GM23338 (cell line): Measurements from ENCODE around the gene PPP2R2D. TPM values are rescaled to one million over a fixed set of nuclear protein-coding genes. Genes with fewer than 3 reads are reported as not detected.

Experiments
- ATAC-seq: fragments of 200-7000 bp; cut with Tn5 transposase; 3 replicates; pipeline ENCODE4 v1.9.1; 2020
- DNase-seq: peaks from one replicate; pipeline ENCODE4 v3.0.0-alpha.2; 2015; ENCODE audit warnings: low spot score
- H2AFZ ChIP-seq: fragments of 200-600 bp; sonication (generic); 2 replicates; pipeline ENCODE4 v1.8.0; 2016; ENCODE audit warnings: antibody characterized with exemption, mild to moderate bottlenecking, moderate library complexity
- H3F3A ChIP-seq: fragments of 200-600 bp; sonication (generic); replicated peaks from 2 replicates; pipeline ENCODE4 v1.8.0; 2017; ENCODE audit warnings: antibody characterized with exemption, mixed run types, low read depth
- H3K27ac ChIP-seq: fragments of 200-600 bp; sonication (generic); 2 replicates; pipeline ENCODE4 v1.6.1; 2016; ENCODE audit warnings: low read depth
- H3K27me3 ChIP-seq: fragments of 200-600 bp; sonication (generic); 2 replicates; pipeline ENCODE4 v1.8.0; 2016; ENCODE audit warnings: mild to moderate bottlenecking, mixed run types, moderate library complexity; ENCODE audit not compliant: insufficient read depth
- H3K36me3 ChIP-seq: fragments of 200-600 bp; sonication (generic); 2 replicates; pipeline ENCODE4 v1.8.0; 2016; ENCODE audit warnings: mild to moderate bottlenecking; ENCODE audit not compliant: insufficient read depth
- H3K4me1 ChIP-seq: fragments of 200-600 bp; sonication (generic); 2 replicates; pipeline ENCODE4 v1.8.0; 2016; ENCODE audit warnings: mild to moderate bottlenecking, moderate library complexity; ENCODE audit not compliant: insufficient read depth
- H3K4me2 ChIP-seq: fragments of 200-600 bp; sonication (generic); 2 replicates; pipeline ENCODE4 v1.7.1; 2017; ENCODE audit warnings: mixed run types
- H3K4me3 ChIP-seq: fragments of 200-600 bp; sonication (generic); 2 replicates; pipeline ENCODE4 v1.6.1; 2016; ENCODE audit warnings: mixed run types
- H3K79me2 ChIP-seq: fragments of 200-600 bp; sonication (generic); replicated peaks from 2 replicates; pipeline ENCODE4 v1.8.0; 2017; ENCODE audit warnings: mild to moderate bottlenecking; ENCODE audit not compliant: insufficient read depth
- H3K9me2 ChIP-seq: fragments of 200-600 bp; sonication (generic); 2 replicates; pipeline ENCODE4 v1.8.0; 2017; ENCODE audit not compliant: insufficient read depth
- H4K20me1 ChIP-seq: fragments of 200-600 bp; sonication (generic); replicated peaks from 2 replicates; pipeline ENCODE4 v1.8.0; 2017; ENCODE audit warnings: mild to moderate bottlenecking; ENCODE audit not compliant: insufficient read depth
- H3K27ac Mint-ChIP-seq: 2 replicates; pipeline ENCODE4 v1.8.0; 2020; ENCODE audit warnings: inconsistent platforms, mild to moderate bottlenecking, moderate library complexity, mixed read lengths
- H3K27me3 Mint-ChIP-seq: 3 replicates; pipeline ENCODE4 v1.8.0; 2022; ENCODE audit warnings: low read depth, mild to moderate bottlenecking, moderate library complexity, mixed read lengths, inconsistent platforms; ENCODE audit not compliant: insufficient read depth, poor library complexity
- H3K36me3 Mint-ChIP-seq: 3 replicates; pipeline ENCODE4 v1.8.0; 2021; ENCODE audit warnings: low read depth, mild to moderate bottlenecking, inconsistent platforms, moderate library complexity, mixed read lengths
- H3K4me1 Mint-ChIP-seq: 3 replicates; pipeline ENCODE4 v1.8.0; 2020; ENCODE audit warnings: mild to moderate bottlenecking, inconsistent platforms, mixed read lengths
- H3K4me3 Mint-ChIP-seq: 3 replicates; pipeline ENCODE4 v1.8.0; 2021; ENCODE audit warnings: moderate library complexity, mild to moderate bottlenecking, inconsistent platforms, mixed read lengths
- H3K9me3 Mint-ChIP-seq: 3 replicates; pipeline ENCODE4 v1.8.0; 2020; ENCODE audit warnings: moderate library complexity, mild to moderate bottlenecking, inconsistent platforms, mixed read lengths
- CREB1 ChIP-seq: fragments of 250-450 bp; sonication (Bioruptor Pico); IDR thresholded peaks from 2 replicates; pipeline ENCODE4 v1.5.0; 2020; ENCODE audit warnings: low read depth, mild to moderate bottlenecking, moderate library complexity
- EZH2 ChIP-seq: fragments of 200-600 bp; sonication (generic); IDR thresholded peaks from one replicate; pipeline ENCODE4 v1.8.0; 2017; ENCODE audit warnings: antibody characterized with exemption, mild to moderate bottlenecking, low read depth; ENCODE audit not compliant: unreplicated experiment
- EZH2phosphoT487 ChIP-seq: fragments of 200-600 bp; sonication (generic); IDR thresholded peaks from one replicate; pipeline ENCODE4 v1.8.1; 2018; ENCODE audit warnings: antibody characterized with exemption; ENCODE audit not compliant: unreplicated experiment
- JUNB ChIP-seq: IDR thresholded peaks from one replicate; pipeline ENCODE4 v1.6.1; 2016; ENCODE audit warnings: antibody characterized with exemption; ENCODE audit not compliant: unreplicated experiment
- NANOG ChIP-seq: IDR thresholded peaks from 2 replicates; pipeline ENCODE4 v1.6.1; 2016; ENCODE audit warnings: antibody characterized with exemption, borderline replicate concordance
- POLR2AphosphoS5 ChIP-seq: IDR thresholded peaks from 2 replicates; pipeline ENCODE4 v1.6.1; 2016; ENCODE audit warnings: antibody characterized with exemption, low read depth
- REST ChIP-seq: IDR thresholded peaks from one replicate; pipeline ENCODE4 v1.6.1; 2018; ENCODE audit warnings: antibody characterized with exemption; ENCODE audit not compliant: unreplicated experiment
- STAT1 ChIP-seq: IDR thresholded peaks from one replicate; pipeline ENCODE4 v1.6.1; 2016; ENCODE audit warnings: antibody characterized with exemption; ENCODE audit not compliant: unreplicated experiment
- ZNF114 ChIP-seq: fragments of 250-450 bp; sonication (Bioruptor Pico); IDR thresholded peaks from 2 replicates; pipeline ENCODE4 v1.5.0; 2020; ENCODE audit warnings: mild to moderate bottlenecking, moderate library complexity
- ZNF331 ChIP-seq: fragments of 250-450 bp; sonication (Bioruptor Pico); IDR thresholded peaks from 2 replicates; pipeline ENCODE4 v1.5.0; 2020; ENCODE audit warnings: low read depth, mild to moderate bottlenecking, moderate library complexity
- ZNF462 ChIP-seq: fragments of 250-450 bp; sonication (Bioruptor Pico); IDR thresholded peaks from 2 replicates; pipeline ENCODE4 v1.5.0; 2020; ENCODE audit warnings: mild to moderate bottlenecking, moderate library complexity
- polyA plus RNA-seq: library from polyadenylated mRNA; unstranded; fragments of >200 nt; fragmentation: Nextera tagmentation; extraction: Ambion mirVana; gene quantifications from 2 replicates; pipeline ENCODE4 v1.2.1, GENCODE V29; 2016
- total RNA-seq: library from RNA; depleted of rRNA; stranded (reverse); fragments of >200 nt; shearing (Covaris generic); gene quantifications from 2 replicates; pipeline ENCODE4 v1.2.3, GENCODE V29; 2014
- TF ChIP-seq, protein P1 (sequence below): IDR thresholded peaks from 2 replicates; pipeline ENCODE4 v1.6.1; 2016; ENCODE audit warnings: antibody characterized with exemption
- TF ChIP-seq, protein P2 (sequence below), 2 experiments: fragments of 200-600 bp in 1 of 2; sonication (generic) in 1 of 2; conservative IDR thresholded peaks; 2 replicates each; pipeline versions ENCODE4 v1.5.1 to v1.6.1; 2016 to 2017; ENCODE audit warnings: antibody characterized with exemption in 2 of 2, low read depth in 2 of 2, mild to moderate bottlenecking in 2 of 2, moderate library complexity in 1 of 2

PPP2R2D gene
- total and polyA plus RNA-seq, 2 experiments from 2014 or later: 28.8 to 33.7 TPM

GRCh38 chr10:131949041-131949862 is 48.4 kb downstream of the PPP2R2D start:
- no peak overlapping the region for H3K4me3 Mint-ChIP-seq
- H3K79me2 ChIP-seq: peaks cover 3% of the 10 kb centered on the region; the same call in 1 of the 2 replicates
- no peak overlapping the region for H3K4me3 ChIP-seq
- H3K36me3 ChIP-seq: peaks cover 26% of the 10 kb centered on the region
- no peaks in the 10 kb centered on the region for H3K27me3 ChIP-seq
- H3K9me2 ChIP-seq: no peaks in the 10 kb centered on the region
- no peak overlapping the region for H3K27ac ChIP-seq
- DNase-seq (no peak), ATAC-seq (no peak)
- no peaks in the 10 kb centered on the region for H3K4me1 Mint-ChIP-seq
- H3K27ac Mint-ChIP-seq: no peak overlapping the region
- H3K4me2 ChIP-seq: no peak overlapping the region
- peaks cover 6% of the 10 kb centered on the region for H4K20me1 ChIP-seq
- H3F3A ChIP-seq: 0 out of 2 replicates have a peak, but pooled peaks cover 2% of the 10 kb centered on the region
- peaks cover 93% of the 10 kb centered on the region for H3K36me3 Mint-ChIP-seq
- H3K27me3 Mint-ChIP-seq: peaks cover 8% of the 10 kb centered on the region
- H3K9me3 Mint-ChIP-seq: no peaks in the 10 kb centered on the region; the same call in 2 of the 3 replicates
- H3K4me1 ChIP-seq: no peaks in the 10 kb centered on the region
- TF ChIP-seq EZH2phosphoT487 (no peak), POLR2AphosphoS5 (no peak), JUNB (no peak), EZH2 (no peak), NANOG (no peak), ZNF114 (CRISPR knock-in tag) (no peak), CREB1 (no peak), REST (no peak), STAT1 (no peak), ZNF462 (no peak), ZNF331 (CRISPR knock-in tag) (no peak)
- TF ChIP-seq, protein P1, sequence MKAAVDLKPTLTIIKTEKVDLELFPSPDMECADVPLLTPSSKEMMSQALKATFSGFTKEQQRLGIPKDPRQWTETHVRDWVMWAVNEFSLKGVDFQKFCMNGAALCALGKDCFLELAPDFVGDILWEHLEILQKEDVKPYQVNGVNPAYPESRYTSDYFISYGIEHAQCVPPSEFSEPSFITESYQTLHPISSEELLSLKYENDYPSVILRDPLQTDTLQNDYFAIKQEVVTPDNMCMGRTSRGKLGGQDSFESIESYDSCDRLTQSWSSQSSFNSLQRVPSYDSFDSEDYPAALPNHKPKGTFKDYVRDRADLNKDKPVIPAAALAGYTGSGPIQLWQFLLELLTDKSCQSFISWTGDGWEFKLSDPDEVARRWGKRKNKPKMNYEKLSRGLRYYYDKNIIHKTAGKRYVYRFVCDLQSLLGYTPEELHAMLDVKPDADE: no peak
- TF ChIP-seq, protein P2, sequence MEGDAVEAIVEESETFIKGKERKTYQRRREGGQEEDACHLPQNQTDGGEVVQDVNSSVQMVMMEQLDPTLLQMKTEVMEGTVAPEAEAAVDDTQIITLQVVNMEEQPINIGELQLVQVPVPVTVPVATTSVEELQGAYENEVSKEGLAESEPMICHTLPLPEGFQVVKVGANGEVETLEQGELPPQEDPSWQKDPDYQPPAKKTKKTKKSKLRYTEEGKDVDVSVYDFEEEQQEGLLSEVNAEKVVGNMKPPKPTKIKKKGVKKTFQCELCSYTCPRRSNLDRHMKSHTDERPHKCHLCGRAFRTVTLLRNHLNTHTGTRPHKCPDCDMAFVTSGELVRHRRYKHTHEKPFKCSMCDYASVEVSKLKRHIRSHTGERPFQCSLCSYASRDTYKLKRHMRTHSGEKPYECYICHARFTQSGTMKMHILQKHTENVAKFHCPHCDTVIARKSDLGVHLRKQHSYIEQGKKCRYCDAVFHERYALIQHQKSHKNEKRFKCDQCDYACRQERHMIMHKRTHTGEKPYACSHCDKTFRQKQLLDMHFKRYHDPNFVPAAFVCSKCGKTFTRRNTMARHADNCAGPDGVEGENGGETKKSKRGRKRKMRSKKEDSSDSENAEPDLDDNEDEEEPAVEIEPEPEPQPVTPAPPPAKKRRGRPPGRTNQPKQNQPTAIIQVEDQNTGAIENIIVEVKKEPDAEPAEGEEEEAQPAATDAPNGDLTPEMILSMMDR (conservative IDR thresholded peaks at IDR 0.05; ENCODE audit: low read depth in 2 of 2): no peak
- H2AFZ ChIP-seq: no peak overlapping the region
